Mesendoderm (in vitro differentiated cells): ENCODE data around the gene PGM1.

Experiments used
- DNase-seq: peaks from one replicate; pipeline ENCODE4 v3.0.0; 2013
- H2AK5ac ChIP-seq: 2 replicates; pipeline ENCODE4 v1.6.1; 2013; ENCODE audit warnings: low read length, inconsistent platforms
- H2BK120ac ChIP-seq: 2 replicates; pipeline ENCODE4 v1.6.1; 2013; ENCODE audit warnings: low read depth, mild to moderate bottlenecking, low read length, moderate library complexity, mixed read lengths
- H2BK15ac ChIP-seq: replicated peaks from 2 replicates; pipeline ENCODE4 v1.6.1; 2013; ENCODE audit warnings: low read depth, mild to moderate bottlenecking, moderate library complexity
- H2BK5ac ChIP-seq: 2 replicates; pipeline ENCODE4 v1.6.1; 2013; ENCODE audit warnings: low read length, inconsistent platforms
- H3K18ac ChIP-seq: 2 replicates; pipeline ENCODE4 v1.6.1; 2013; ENCODE audit warnings: mild to moderate bottlenecking, low read length, mixed read lengths
- H3K23ac ChIP-seq: one replicate; pipeline ENCODE4 v1.6.1; 2013; ENCODE audit warnings: low read length
- H3K27ac ChIP-seq: 2 replicates; pipeline ENCODE4 v1.5.1; 2013; ENCODE audit warnings: low read depth, mild to moderate bottlenecking, inconsistent platforms, low read length, moderate library complexity
- H3K27me3 ChIP-seq: 2 replicates; pipeline ENCODE4 v1.6.1; 2013; ENCODE audit warnings: low read length, control low read depth, mild to moderate bottlenecking, inconsistent platforms; ENCODE audit not compliant: insufficient read depth, poor library complexity
- H3K36me3 ChIP-seq: 2 replicates; pipeline ENCODE4 v1.6.1; 2013; ENCODE audit warnings: low read length, inconsistent platforms; ENCODE audit not compliant: control insufficient read depth, insufficient read depth
- H3K4ac ChIP-seq: one replicate; pipeline ENCODE4 v1.6.1; 2013; ENCODE audit warnings: low read depth, mild to moderate bottlenecking, low read length, moderate library complexity
- H3K4me1 ChIP-seq: 2 replicates; pipeline ENCODE4 v1.6.1; 2013; ENCODE audit warnings: low read depth, low read length, inconsistent platforms; ENCODE audit not compliant: control insufficient read depth
- H3K4me2 ChIP-seq: 2 replicates; pipeline ENCODE4 v1.6.1; 2013; ENCODE audit warnings: low read length
- H3K4me3 ChIP-seq: 2 replicates; pipeline ENCODE4 v1.5.1; 2013; ENCODE audit warnings: mild to moderate bottlenecking, low read length
- H3K56ac ChIP-seq: one replicate; pipeline ENCODE4 v1.6.1; 2013; ENCODE audit warnings: low read length
- H3K79me1 ChIP-seq: 2 replicates; pipeline ENCODE4 v1.6.1; 2013; ENCODE audit warnings: low read length, inconsistent platforms
- H3K79me2 ChIP-seq: 2 replicates; pipeline ENCODE4 v1.6.1; 2013; ENCODE audit warnings: mild to moderate bottlenecking, low read length; ENCODE audit not compliant: control insufficient read depth, insufficient read depth
- H3K9ac ChIP-seq: 2 replicates; pipeline ENCODE4 v1.6.1; 2013; ENCODE audit warnings: low read length, inconsistent platforms
- H4K5ac ChIP-seq: one replicate; pipeline ENCODE4 v1.6.1; 2013; ENCODE audit warnings: low read length
- H4K8ac ChIP-seq: one replicate; pipeline ENCODE4 v1.6.1; 2013; ENCODE audit warnings: low read depth, mild to moderate bottlenecking, control low read depth, low read length, moderate library complexity
- WGBS: extraction: QIAGEN DNeasy Blood & Tissue Kit; methylation state at CpG from one replicate; pipeline ENCODE4 v1.1.7; 2013; ENCODE audit warnings: low lambda C conversion rate, missing lambda C conversion rate; ENCODE audit not compliant: insufficient coverage; ENCODE audit errors: extremely low coverage; 5-methylcytosine and 5-hydroxymethylcytosine counted together

The PGM1 gene

DNA sequence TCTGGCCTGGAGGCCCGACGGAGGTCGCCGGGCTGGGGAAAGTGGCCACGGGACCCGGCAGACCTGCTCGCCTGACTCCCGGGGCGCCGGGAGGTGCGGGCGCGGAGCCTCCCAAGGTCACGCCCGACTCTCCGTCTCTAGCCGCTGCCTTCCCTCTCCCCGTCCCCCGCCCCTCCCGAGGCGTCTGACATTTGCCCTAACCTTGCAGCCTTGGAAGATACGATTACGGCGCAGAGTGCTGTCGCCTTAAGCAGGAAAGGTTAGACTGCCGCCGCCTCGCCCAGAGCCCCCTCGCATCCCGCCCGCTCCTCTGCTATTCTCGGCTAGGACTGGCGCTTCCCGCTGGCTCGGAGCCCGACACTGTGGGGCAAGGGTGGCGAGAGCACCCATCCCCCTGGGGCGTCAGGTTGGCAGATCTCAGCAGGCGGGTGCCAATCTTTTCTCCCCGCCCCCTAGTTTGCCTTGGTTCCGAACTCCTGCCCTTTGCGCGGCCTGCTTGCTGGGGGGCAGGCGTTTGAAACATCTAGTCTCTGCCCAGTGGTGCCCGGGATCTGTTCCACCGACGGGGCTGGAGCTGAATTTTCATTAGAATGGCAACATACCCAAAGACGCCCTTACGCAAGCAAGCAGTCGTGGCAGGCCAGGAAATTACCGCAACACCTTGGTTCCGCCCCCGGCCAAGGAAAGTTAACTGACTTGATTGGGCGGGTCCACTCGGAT lies 835 bp downstream of the PGM1 start:
- no peak overlapping the region for H4K8ac ChIP-seq
- no peak overlapping the region for H4K5ac ChIP-seq
- peaks cover 14% of the 10 kb centered on the region for H3K79me2 ChIP-seq
- peak overlapping the region; percentile 19 for H3K27ac ChIP-seq
- peak overlapping the region; percentile 81 for H3K9ac ChIP-seq
- DNase-seq = peak; percentile 90
- H2BK120ac ChIP-seq = no peak overlapping the region
- no peaks in the 10 kb centered on the region for H3K27me3 ChIP-seq
- H3K4me3 ChIP-seq = peak overlapping the region; percentile 80
- H3K18ac ChIP-seq = peak overlapping the region; percentile 60
- peaks cover 1% of the 10 kb centered on the region for H3K36me3 ChIP-seq
- H3K4me1 ChIP-seq = peaks cover 6% of the 10 kb centered on the region
- no peak overlapping the region for H2AK5ac ChIP-seq
- H3K79me1 ChIP-seq = peaks cover 13% of the 10 kb centered on the region
- H3K23ac ChIP-seq = peak overlapping the region; percentile 25
- H3K56ac ChIP-seq = peak overlapping the region; percentile 94
- peak overlapping the region; percentile 73 for H3K4ac ChIP-seq
- peak overlapping the region; percentile 44 for H2BK5ac ChIP-seq
- WGBS = no CpG with 5 or more reads among the region's 55 CpGs
- H3K4me2 ChIP-seq = peak overlapping the region; percentile 75
- no peak overlapping the region for H2BK15ac ChIP-seq

DNA sequence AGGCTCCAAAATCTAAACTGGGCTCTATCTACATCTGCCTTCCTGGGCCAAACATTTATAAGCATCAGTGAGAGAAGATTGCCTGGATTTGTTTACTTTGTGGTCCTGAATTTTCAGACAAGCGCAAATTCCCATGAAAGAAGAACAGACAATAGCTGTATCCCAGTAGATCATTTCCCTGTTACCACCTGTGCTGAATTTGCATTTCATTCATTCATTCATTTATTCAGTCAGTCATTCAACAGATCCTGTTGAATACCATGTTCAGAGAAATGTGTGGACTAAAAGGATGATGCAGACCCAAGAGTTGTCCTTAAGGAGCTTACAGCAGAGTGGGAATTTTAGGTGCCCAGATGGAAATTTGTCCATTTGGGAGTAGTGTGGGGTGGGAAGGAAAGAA lies 2.2 kb downstream of the PGM1 start:
- H3K56ac ChIP-seq = no peak overlapping the region
- no peak overlapping the region for H2AK5ac ChIP-seq
- no peaks in the 10 kb centered on the region for H3K27me3 ChIP-seq
- H3K27ac ChIP-seq = no peak overlapping the region
- peaks cover 14% of the 10 kb centered on the region for H3K79me2 ChIP-seq
- H2BK120ac ChIP-seq = no peak overlapping the region
- no peak for DNase-seq
- no peak overlapping the region for H3K4me3 ChIP-seq
- H4K8ac ChIP-seq = no peak overlapping the region
- H3K18ac ChIP-seq = no peak overlapping the region
- H3K9ac ChIP-seq = no peak overlapping the region
- no peak overlapping the region for H3K4ac ChIP-seq
- WGBS = no CpG with 5 or more reads among the region's 1 CpG
- peaks cover 13% of the 10 kb centered on the region for H3K79me1 ChIP-seq
- no peak overlapping the region for H2BK5ac ChIP-seq
- no peak overlapping the region for H3K23ac ChIP-seq
- H2BK15ac ChIP-seq = no peak overlapping the region
- no peak overlapping the region for H4K5ac ChIP-seq
- H3K4me1 ChIP-seq = peaks cover 3% of the 10 kb centered on the region
- H3K4me2 ChIP-seq = no peak overlapping the region
- H3K36me3 ChIP-seq = peaks cover 1% of the 10 kb centered on the region

DNA sequence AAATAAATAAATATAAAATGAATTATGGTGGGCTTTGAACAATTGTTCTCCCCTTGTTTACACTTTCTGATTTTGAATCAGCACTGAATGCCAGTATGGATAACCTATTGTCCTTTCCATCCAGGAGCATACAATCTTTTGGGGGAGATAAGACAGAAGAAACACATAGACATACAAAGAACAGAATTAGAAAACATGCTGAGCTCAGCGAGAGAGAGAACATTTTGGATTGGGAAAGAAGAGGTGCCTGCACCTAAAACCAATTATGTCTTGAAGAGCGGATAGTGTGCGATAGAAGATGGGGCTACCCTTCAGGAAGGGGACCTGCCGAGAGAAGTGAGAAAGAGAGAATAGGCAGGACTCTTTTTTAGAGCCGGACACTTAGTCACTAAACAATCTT lies 6.6 kb downstream of the PGM1 start:
- Histone ChIP-seq H4K8ac (no peak overlapping the region), H4K5ac (no peak overlapping the region), H2BK5ac (no peak overlapping the region), H3K23ac (no peak overlapping the region), H3K79me2 (peaks cover 14% of the 10 kb centered on the region), H3K79me1 (peaks cover 17% of the 10 kb centered on the region), H3K56ac (no peak overlapping the region), H2AK5ac (no peak overlapping the region), H3K9ac (no peak overlapping the region), H2BK15ac (no peak overlapping the region), H3K18ac (no peak overlapping the region), H2BK120ac (no peak overlapping the region), H3K27me3 (no peaks in the 10 kb centered on the region), H3K27ac (no peak overlapping the region), H3K4me1 (peaks cover 12% of the 10 kb centered on the region), H3K36me3 (peaks cover 1% of the 10 kb centered on the region), H3K4ac (no peak overlapping the region), H3K4me3 (no peak overlapping the region), H3K4me2 (no peak overlapping the region)
- WGBS = no CpG with 5 or more reads among the region's 5 CpGs
- DNase-seq = no peak

DNA sequence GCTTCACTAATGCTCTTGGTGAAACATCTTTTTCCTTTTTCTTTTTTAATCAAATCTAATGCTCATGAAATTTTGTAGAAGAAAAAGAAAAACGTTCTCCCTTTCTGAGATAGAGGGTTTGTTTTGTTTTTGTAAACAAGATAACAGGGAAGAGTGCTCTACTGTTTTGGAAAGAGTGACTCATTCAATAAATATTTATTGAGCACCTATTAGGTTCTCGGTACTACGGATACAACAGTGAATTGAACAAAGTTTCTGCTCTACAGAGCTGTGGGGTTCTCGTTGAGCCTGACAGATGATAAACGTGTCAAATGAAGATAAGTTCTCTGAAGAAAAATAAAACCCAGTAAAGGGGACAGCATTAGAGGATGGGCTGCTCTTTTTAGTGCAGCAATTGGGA lies 7.0 kb downstream of the PGM1 start:
- Histone ChIP-seq H4K5ac (no peak overlapping the region), H3K9ac (no peak overlapping the region), H3K36me3 (peaks cover 1% of the 10 kb centered on the region), H3K18ac (no peak overlapping the region), H4K8ac (no peak overlapping the region), H3K23ac (no peak overlapping the region), H3K79me2 (peaks cover 12% of the 10 kb centered on the region), H2BK120ac (no peak overlapping the region), H2BK5ac (no peak overlapping the region), H3K79me1 (peaks cover 20% of the 10 kb centered on the region), H3K4me2 (no peak overlapping the region), H3K27ac (no peak overlapping the region), H3K4me1 (peaks cover 12% of the 10 kb centered on the region), H3K4ac (no peak overlapping the region), H3K56ac (no peak overlapping the region), H2BK15ac (no peak overlapping the region), H3K4me3 (no peak overlapping the region), H2AK5ac (no peak overlapping the region), H3K27me3 (no peaks in the 10 kb centered on the region)
- DNase-seq = peak; percentile 53
- no CpG with 5 or more reads among the region's 5 CpGs for WGBS

DNA sequence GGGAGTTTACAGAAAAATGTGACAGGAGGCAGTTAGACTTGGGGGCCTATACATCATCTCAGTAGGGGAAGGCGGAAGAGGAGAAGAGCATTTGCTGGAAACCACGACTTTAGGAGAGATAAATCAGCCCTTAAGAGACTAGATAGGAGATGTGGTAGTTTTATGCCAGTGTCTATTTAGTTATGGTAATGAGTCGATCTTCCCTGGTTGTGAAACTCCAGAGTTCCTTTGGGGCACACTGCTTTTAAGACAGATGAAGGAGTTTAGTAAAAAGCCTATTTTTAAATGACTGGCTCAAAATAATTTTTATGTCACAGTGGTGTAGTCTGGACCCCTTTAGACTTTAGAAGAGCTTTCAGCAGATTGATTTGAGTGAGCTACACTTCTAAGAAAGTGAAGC lies 7.8 kb downstream of the PGM1 start:
- Histone ChIP-seq H2BK15ac (no peak overlapping the region), H3K27ac (no peak overlapping the region), H4K5ac (no peak overlapping the region), H3K79me1 (peaks cover 16% of the 10 kb centered on the region), H3K9ac (peak overlapping the region; percentile 6), H3K23ac (no peak overlapping the region), H2BK120ac (no peak overlapping the region), H3K27me3 (no peaks in the 10 kb centered on the region), H4K8ac (no peak overlapping the region), H3K4me3 (no peak overlapping the region), H3K18ac (peak overlapping the region; percentile 64), H3K56ac (peak overlapping the region; percentile 42), H2AK5ac (no peak overlapping the region), H3K4me1 (peaks cover 12% of the 10 kb centered on the region), H3K79me2 (peaks cover 6% of the 10 kb centered on the region), H2BK5ac (no peak overlapping the region), H3K4me2 (no peak overlapping the region), H3K36me3 (peaks cover 1% of the 10 kb centered on the region), H3K4ac (no peak overlapping the region)
- no CpG with 5 or more reads among the region's 3 CpGs for WGBS
- DNase-seq = no peak

DNA sequence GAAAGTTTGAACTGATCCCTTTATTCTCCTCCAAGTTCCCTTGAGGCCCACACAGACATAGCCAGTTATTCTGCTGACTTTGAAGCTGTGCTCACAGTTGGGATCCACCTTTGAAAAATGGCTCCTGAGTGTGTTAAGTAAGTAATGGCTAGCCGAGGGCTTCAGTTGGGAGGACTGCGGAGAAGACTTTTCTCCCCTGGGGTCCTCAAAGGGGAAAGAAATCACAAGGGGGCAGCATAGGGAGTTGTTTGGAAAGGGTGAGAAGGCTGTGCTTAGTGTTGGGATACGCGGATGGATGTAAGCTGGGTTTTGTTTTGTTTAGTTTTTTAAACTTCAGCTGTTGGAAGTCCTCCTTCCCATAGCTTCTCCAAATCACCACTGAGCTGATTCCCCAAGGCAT lies 8.3 kb downstream of the PGM1 start:
- no peak overlapping the region for H3K4ac ChIP-seq
- H2BK15ac ChIP-seq = no peak overlapping the region
- H2BK5ac ChIP-seq = no peak overlapping the region
- no peak overlapping the region for H2AK5ac ChIP-seq
- H3K18ac ChIP-seq = peak overlapping the region; percentile 64
- no peak overlapping the region for H4K5ac ChIP-seq
- H3K4me3 ChIP-seq = no peak overlapping the region
- no CpG with 5 or more reads among the region's 4 CpGs for WGBS
- peak; percentile 50 for DNase-seq
- no peak overlapping the region for H3K4me2 ChIP-seq
- H3K27me3 ChIP-seq = no peaks in the 10 kb centered on the region
- no peak overlapping the region for H3K23ac ChIP-seq
- H4K8ac ChIP-seq = no peak overlapping the region
- H3K79me2 ChIP-seq = peaks cover 6% of the 10 kb centered on the region
- H3K56ac ChIP-seq = peak overlapping the region; percentile 42
- H3K79me1 ChIP-seq = peaks cover 16% of the 10 kb centered on the region
- H3K27ac ChIP-seq = no peak overlapping the region
- peaks cover 1% of the 10 kb centered on the region for H3K36me3 ChIP-seq
- peaks cover 12% of the 10 kb centered on the region for H3K4me1 ChIP-seq
- no peak overlapping the region for H2BK120ac ChIP-seq
- H3K9ac ChIP-seq = no peak overlapping the region
